IPS DF 4.7 (cell line): ENCODE results near the gene PTPRG.
"Not testable (repeated sequence)": the region's sequence is repeated elsewhere in the genome, so short reads cannot be mapped to it uniquely, and the experiment has no call there.

Experiments
- DNase-seq: peaks from one replicate; pipeline ENCODE4 v3.0.0-alpha.2; 2013; ENCODE audit warnings: low spot score; ENCODE audit errors: extremely low read depth

PTPRG gene

DNA sequence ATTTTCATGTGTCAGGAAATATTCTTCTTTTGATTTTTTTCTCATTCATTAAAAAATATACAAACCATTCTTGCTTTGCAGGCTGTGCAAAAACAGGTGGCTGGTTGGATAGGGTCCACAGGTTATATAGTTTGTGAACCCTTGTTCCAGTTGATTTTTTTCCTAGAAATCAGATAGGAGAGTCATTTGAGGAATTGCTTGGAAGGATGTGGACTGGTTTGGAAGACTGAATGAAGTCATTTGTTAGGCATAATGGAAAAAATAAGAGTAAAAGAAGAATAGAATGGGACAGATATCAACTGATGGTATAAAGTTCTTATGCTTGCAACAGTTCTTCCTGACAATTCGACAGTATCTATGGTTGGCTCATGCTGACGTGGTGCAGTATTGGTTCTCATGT lies 189.4 kb downstream of the PTPRG start:
- no peak for DNase-seq

DNA sequence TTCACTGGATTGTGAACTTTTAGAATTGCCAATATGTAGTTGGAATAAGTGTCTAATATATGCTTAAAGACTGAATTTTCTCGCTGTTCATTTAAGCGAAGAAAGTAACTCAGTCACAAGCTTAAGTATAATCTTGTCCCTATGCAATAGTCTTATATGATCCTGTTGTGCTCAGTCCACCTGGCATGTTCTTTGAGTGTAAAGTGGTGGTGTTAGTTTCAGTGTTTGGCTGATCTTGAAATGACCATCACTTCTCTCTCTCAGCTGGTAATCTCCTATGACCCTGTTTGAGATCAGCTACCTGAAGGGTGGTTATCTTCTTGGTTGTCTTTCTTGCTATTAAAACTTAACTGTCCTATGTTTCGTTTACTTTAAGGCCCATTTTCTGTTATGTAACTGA lies 197.5 kb downstream of the PTPRG start:
- no peak for DNase-seq

DNA sequence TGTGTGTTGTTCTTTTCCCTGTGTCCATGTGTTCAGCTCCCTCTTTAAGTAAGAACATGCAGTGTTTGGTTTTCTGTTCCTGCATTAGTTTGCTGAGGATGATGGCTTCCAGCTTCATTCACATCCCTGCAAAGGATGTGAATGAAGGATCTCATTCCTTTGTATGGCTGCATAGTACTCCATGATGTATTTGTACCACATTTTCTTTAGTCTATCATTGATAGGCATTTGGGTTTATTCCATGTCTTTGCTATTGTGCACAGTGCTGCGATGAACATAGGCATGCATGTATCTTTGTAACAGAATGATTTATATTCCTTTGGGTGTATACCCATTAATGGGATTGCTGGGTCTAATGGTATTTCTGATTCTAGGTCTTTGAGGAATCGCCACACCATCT lies 199.4 kb downstream of the PTPRG start:
- DNase-seq: not testable (repeated sequence)

DNA sequence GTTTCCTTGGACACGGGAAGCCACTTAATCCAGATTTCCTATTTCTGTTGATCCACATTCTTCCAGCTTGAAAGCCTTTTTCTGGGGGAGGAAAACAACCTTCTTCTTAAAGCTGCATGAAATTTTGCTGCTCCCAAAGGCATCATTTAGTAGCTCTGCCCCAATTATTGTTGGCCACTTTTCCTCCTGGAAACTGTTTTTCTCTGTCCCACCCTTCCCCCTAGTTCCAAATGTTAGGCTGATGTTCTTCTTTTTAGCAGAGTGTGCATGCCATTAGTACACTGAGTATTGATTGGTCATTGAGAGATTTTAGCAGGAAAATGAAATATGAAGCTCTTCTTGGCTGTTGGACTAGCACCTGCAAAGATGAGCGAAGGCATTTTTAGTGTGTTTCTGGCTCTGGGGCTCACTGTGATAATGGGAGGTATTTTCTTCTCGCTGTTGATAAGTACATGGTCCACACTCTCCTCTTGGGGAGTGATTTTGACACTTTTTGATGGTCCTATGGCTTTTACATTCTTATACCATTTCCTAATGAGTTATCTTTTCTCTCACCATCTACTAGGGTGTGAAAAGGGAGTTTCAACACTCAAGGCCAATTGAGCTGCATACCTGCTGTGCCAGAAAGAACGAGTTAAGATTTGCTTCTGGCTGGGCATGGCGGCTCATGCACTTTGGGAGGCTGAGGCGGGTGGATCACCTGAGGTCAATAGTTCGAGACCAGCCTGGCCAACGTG lies 200.5 kb downstream of the PTPRG start:
- no peak for DNase-seq

DNA sequence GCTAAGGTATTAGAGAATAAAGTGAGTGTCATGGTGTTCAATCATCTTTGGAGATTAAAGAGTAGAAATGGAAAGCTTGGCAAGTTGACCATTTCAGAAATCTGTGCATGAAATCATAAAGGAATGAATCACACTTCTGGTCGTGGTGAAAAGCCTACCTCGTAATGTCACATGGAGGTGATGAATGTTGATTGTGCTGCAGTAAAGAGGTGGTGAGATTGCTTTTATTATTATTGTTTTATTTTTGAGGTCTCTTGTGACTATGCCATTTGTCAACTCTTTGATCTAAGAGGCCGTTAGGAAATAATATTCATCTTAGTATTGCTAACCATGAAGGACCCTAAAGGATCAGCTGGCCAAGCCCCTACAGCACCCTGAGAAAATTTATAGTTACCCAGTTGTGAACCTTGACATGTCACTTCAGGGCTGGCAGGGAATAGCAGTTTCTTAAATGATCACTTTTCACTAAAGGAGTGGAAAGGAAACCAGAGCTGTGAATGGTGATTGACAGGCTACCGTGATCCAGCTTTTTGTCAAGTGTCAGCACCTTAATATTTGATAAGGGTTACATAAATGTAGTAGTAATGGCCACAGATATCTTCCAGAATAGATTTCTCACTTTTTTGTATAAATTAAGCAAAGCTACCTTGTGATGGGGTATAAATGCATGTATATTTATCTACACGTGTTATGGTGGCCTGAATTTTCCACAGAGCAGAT lies 203.9 kb downstream of the PTPRG start:
- DNase-seq: no peak

DNA sequence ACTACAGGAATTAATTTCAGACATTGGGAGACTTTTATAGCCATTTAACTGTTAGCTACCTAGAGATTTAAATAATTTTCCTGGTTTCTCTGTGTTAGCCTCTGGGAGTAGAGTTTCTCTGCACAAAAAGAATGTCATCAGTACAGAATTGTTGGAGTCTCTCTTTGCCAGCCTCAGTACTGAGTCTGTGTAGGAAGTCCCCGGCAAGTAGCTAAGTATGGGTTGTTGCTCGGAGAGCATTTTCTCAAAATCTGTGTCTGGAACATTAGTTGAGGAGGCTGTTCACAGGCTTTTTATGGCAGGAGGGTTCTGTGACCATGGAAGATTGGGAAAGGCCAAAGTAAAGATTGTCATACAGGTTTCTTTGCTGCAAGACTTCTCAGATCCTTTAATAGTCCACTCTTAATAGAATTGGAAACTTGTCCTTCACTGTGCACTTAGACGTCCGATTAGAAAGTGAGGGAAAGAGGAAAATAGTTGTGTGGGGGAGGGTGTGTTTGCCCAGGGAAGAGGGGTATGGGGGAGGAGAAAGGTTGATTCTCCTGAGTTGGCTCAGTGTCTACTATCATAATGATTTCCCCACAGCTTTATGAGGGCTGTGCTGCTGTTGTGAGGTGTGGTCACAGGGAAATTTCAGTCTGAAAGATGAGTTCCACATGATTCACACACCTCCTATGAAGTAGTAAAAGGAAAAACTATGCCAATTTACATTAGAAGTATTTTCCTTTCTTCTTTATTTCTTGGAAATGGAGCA lies 207.1 kb downstream of the PTPRG start:
- DNase-seq: no peak

DNA sequence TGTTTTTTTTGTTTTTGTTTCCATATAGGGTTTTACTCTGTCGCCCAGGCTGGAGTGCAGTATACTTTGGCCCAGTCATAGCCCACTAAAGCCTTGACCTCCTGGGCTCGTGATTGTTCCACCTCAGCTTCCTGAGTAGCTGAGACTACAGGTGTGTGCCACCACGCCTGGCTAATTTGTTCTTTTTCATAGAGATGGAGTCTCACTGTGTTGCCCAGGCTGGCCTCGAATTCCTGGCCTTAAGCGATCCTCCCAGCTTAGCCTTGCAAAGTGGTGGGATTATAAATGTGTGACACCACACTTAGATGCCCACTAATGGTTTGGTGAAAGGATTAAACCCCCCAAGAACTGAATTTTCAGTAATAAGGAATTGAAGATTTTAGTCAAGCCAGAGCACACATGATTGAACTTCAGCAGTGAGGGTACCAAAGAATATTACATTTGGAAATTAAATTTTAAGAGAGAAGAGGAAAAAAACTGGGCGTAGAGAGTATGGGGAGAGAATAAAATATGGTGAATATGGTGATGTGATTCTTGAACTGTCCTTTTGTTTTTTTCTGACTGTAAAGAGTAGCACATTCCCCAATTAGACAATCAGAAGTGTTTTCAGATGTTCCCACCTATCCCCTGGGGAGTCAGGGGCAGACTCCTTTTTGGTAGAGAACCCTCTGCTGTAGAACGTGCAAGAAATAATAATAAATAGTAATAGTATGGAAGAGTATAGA lies 208.1 kb downstream of the PTPRG start:
- no peak for DNase-seq

DNA sequence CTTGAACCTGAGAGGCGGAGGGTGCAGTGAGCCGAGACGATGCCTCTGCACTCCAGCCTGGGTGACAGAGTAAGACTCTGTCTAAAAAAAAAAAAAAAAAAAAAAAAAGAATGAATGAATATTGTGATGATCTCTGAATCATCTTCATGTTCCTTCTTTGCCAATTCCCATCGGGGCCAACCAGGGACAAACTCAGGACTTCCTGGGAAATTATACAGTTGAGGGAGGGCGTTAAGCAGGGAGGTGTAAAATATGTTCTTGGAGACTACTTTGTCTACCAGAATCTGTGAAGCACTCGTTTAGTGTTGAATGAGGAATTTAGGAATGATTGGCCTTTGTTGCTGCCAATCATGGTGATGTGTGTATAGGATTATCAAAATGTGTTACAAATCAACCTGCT lies 210.6 kb downstream of the PTPRG start:
- DNase-seq: no peak

DNA sequence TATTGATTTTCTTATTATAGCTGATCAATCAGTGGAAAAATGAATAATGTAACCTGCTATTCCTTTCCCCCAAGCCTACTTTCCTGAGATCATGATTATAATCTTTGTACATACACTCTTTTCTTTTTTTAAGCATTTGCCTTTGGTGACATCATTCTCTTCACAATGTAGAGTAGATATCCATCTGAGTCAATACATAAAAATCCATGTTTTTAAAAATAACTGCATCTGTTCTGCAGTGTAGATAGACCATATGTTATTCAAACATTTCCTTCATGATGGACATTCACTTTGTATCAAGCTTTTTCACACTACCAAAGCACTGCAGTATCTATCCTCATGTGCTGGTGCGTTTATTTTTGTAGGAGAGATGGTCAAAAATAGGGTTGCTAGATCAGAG lies 211.1 kb downstream of the PTPRG start:
- DNase-seq: no peak

DNA sequence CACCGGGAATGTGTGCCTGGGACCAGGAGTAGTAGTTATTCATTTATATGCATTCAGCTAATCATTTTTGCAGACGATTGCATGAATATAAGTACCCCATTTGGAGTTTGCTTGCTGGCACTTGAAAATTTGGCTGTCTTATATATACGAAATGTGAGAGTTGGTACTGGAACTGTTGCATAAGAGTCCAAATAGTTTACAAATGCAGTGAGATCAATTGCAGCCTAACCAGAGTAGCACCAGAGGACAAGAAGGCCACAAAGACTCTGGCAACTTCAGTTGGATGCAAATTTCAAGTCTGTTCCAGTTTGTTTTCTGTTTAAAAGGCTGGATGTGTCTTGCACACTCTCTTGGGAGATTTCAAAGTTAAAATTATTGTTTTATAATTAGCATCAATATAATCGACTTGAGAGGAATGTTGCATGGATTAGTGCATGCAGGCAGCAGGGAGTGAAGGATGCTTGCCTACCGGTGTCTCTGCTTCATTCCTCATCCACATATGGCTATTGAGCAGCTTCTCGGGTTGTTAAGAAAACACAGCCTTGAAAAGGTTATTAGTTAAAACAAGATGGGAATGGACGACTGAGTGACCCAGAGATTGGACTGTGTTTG lies 213.0 kb downstream of the PTPRG start:
- no peak for DNase-seq

DNA sequence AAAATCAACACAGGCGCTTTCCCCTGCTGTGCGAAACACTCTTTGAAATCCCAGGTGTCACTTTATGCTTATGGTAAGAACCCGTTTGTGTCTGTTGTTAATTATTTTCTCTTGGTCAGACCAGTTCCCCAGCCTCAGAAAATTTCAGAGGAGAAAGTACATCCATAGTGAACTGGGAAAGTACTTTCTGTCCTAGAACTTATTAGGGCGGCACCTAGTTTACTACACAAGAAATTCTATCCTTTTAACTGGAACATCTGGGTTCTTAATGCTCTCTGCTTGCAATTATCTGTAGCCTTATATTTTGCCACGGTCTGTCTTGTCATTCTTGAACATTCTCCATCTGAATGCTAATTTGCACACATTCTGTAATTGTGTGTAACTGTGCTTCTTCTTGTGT lies 215.0 kb downstream of the PTPRG start:
- no peak for DNase-seq

DNA sequence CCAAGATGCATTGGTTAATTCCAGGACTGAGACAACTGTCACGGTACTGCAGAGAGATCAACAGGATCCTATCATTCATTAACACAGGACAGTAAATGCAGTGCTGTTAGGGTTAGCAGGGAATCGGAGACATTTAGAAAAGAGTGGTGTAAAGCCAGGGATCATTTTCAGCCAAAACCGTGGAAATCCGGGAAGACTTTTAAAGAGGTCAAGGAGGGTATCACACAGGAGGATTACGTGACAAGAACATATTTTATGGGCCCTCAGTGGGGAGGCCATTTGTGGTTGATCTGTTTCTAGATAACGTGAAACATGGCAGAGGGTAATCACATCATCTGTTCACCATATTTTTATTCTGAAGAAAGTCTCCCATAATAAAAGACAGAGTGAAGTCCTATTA lies 216.1 kb downstream of the PTPRG start:
- no peak for DNase-seq

DNA sequence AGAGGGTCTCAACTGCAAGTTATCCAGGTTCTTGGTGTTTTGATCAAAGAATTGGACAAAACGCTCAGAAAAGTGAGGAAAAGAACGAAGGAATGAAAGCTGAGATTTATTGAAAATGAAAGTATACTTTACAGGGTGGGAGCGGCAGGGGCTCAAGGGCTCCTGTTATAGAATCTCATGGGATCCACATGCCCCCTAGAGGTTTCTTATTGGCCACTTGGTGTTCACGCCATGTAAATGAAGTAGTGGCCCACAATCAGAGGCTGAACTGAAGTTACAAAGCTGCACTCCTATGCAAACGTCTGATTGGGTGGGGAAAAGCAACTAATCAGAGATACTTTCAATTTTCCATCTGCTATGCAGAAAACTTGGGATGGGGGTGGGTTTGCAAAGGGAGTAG lies 216.7 kb downstream of the PTPRG start:
- DNase-seq: no peak

DNA sequence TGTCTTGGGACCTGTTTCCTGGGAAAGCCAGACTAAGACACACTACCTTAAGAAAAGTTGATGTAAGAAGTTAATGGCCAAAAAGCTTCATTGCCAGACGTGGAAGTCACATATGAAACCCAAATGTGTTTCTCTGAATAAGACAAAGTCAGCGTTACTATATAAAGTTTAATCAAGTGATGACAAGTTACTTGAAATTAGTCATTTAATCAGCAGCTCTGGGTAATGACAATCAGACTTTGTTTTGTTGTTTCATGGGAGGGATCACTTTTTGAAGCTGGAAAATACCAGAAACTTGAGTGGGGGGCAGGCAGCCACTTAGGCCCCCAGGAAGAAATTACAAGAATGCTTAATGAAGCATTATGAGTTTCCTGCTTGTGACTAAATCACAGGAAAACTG lies 218.6 kb downstream of the PTPRG start:
- no peak for DNase-seq

DNA sequence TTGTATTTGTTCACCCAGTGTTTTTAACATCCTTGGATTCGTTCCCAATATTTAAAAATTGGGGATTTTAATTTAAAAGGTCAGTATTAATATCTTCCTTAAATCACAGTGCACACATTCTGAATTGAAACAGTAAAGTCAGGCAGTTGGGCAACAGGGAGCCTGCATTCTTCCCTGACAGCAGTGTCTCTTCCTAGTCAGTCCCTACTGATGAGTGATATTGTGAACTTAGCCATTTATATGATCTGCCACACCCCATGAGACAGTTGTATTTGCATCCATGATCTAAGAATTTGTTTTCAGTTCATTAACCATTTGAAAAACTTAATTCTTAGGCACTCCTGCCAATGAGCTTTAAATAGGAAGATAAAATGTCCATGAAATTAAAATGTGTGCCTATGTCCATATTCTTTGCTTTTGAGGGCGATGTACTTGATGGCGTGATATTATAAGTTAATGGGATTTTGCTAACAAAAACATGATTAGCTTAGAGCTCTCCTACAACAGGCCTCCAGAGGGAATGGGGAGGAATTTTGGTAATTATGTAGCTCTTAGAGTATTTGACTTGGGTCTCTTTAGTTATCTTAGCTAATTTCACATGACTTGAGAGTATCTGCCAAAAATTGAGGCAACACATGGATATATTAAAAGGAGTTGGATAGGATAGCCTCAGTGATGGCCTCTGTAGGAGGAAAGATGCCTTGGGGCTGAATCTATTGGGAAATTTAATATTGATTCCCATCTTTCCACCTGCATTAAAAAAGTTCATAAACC lies 219.3 kb downstream of the PTPRG start:
- no peak for DNase-seq

DNA sequence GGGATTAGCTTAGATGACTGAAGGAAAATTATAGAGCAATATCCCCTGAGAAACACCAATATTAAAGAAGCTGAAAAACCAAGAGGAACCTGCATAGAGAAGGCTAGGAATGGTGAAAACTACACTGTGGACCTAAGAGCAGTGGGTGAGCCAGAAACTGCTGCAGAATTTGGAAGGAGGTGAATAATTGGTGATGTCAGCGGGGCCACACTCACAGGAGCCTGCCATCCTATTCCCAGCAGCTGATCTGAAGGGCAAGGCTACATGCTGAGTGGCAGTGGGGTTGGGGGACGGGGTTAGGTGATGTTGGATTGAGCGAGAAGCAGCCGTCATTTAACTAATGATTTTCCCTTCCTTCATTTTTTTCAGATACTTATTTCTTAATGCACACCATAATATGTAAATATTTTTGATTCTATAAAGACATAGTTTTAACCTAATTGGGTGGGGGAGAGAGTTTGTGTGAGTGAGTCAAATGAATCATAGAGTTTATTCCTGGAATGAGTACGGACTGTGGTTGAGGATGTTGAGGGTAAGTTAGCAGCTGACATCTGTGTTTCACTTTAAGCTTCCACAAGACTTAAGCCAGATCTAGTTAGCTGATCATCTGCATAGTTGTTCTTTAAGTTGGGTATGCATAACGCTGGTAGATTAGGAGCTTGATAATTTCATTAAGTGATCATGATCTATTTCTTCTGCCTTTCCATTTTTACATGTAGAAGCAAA lies 222.8 kb downstream of the PTPRG start:
- no peak for DNase-seq

DNA sequence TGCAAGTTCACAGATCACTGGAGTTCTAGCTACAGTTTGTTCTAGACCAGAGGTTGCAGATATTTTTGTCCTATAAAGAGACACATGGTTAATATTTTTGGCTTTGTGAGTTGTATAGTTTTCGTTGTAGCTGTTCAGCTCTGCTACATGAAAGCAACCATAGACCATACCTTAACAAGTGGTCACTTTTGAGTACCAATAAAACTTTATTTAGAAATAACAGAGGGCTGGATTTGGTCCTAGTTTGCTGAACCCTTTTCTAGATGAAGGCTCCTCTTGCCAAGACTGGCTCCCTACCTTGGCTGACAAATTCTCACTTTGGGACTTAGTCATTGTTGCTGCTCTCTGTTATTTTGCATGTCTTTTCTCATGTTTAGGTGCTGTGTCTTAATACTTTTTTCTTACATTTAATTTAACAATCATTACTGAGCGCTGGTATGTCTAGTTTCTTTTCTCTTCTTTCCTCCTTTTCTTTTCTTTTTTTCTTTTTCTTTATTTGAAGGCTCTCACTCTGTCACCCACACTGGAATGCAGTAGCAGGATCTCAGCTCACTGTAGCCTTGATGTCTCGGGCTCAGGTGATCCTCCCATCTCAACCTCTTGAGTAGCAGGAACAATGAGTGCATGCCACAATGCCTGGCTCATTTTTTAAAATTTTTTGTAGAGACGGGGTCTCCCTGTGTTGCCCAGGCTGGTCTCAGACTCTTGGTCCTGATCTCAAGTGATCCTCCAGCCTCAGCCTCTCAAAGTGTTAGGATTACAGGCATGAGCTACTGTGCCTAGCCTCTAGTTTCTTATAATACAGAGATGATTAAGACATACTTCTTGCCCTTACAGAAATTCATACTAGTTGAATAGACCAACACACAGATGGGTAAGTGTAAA lies 227.5 kb downstream of the PTPRG start:
- DNase-seq: no peak

DNA sequence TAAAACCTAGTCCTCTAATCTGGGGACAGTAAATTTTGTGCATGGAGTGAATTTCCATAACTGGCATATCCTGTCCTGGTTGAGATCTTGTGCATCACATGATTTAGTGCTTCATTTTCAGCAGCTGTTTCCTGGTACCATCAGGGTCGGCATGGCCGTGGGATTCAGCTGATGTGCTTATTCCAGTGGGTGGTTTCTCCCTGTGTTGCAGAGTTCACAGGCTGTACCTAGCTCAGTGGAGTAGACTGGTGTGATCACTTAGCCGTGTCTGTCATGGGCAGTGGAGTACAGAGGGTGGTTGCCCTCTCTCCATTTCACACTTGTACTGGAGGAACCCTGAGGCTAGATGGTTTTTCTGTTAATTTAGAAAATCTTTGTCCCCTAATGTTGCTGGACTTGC lies 228.5 kb downstream of the PTPRG start:
- DNase-seq: no peak

DNA sequence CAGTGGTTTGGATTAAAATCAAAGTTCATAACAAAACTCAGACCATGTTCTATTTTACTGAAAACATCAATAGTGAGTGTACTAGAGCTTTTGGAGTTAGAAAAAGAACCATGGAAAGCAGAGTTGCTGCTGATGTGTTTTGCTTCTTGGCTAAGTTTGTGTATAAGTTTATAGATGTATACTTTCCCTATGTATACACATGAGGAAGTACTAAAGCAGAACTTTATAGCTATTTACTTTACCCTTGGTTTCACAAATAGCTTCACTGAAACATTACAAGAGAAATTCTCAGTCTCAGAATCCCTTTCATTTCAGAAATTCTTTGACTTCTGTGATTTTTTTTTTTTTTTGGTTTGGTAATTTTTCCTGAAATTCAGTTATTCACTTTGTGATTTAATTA lies 229.0 kb downstream of the PTPRG start:
- no peak for DNase-seq
